Left renal pelvis (tissue), 4 donors: ENCODE measurements around the gene CPLX4. TPM values are rescaled to one million over a fixed set of nuclear protein-coding genes. Genes with fewer than 3 reads are reported as not detected.
A peak's percentile ranks its signal among the peaks of the same experiment; 100 is the strongest.

Experiments used
- DNase-seq, 4 donors: peaks; one replicate each; pipeline ENCODE4 v3.0.0-alpha.2; 2013; ENCODE audit warnings: low read depth in 4 of 4, low spot score in 3 of 4
- polyA plus RNA-seq, 4 donors: library from polyadenylated mRNA; unstranded; fragments of 120-200 nt; gene quantifications; one replicate each; pipeline ENCODE4 v1.2.1, GENCODE V29; 2013; ENCODE audit not compliant: insufficient read length in 4 of 4

CPLX4 gene
- polyA plus RNA-seq = under 1 TPM in 3 of 4 donors, not detected in 1; 0.08 to 0.27 (median 0.14) TPM

GRCh38 chr18:59318460-59319050 lies at the start of gene CPLX4:
CPLX4 (minus strand) TSS chr18:59318649; CDS start chr18:59318462, 187 bp downstream.
- DNase-seq = no peak

- DNase-seq = no peak
Measured at GRCh38 chr18:59360381-59360780, 41.9 kb upstream of the CPLX4 start.

- no peak for DNase-seq
Measured at GRCh38 chr18:59359576-59359952, 41.1 kb upstream of the CPLX4 start.

- peak; percentile 84 to 90 (median 88) for DNase-seq
Measured at GRCh38 chr18:59358712-59359575, 40.5 kb upstream of the CPLX4 start, which contains the start of gene LMAN1. LMAN1 (minus strand) TSS chr18:59359265; CDS start chr18:59359244, 21 bp downstream.

GRCh38 chr18:59358414-59358711 lies 39.9 kb upstream of the CPLX4 start:
- DNase-seq = peak in 2 of 4 donors; percentile 36 to 49

GRCh38 chr18:59357928-59358327 lies 39.5 kb upstream of the CPLX4 start:
- peak in 1 of 4 donors; percentile 12 for DNase-seq

GRCh38 chr18:59354731-59355130 lies 36.3 kb upstream of the CPLX4 start:
- no peak for DNase-seq

GRCh38 chr18:59353079-59353680 lies 34.7 kb upstream of the CPLX4 start:
- DNase-seq = no peak

- DNase-seq = no peak
Measured at GRCh38 chr18:59352250-59352855, 33.9 kb upstream of the CPLX4 start.

- no peak for DNase-seq
Measured at GRCh38 chr18:59345556-59345955, 27.1 kb upstream of the CPLX4 start.

- DNase-seq = no peak
Measured at GRCh38 chr18:59344996-59345395, 26.5 kb upstream of the CPLX4 start.

GRCh38 chr18:59343926-59344325 lies 25.5 kb upstream of the CPLX4 start:
- DNase-seq = no peak

GRCh38 chr18:59340817-59341216 lies 22.4 kb upstream of the CPLX4 start:
- DNase-seq = no peak

- DNase-seq = no peak
Measured at GRCh38 chr18:59340312-59340711, 21.9 kb upstream of the CPLX4 start.

GRCh38 chr18:59332986-59333385 lies 14.5 kb upstream of the CPLX4 start:
- no peak for DNase-seq

GRCh38 chr18:59328683-59329082 lies 10.2 kb upstream of the CPLX4 start:
- DNase-seq = no peak

- DNase-seq = no peak
Measured at GRCh38 chr18:59325965-59326364, 7.5 kb upstream of the CPLX4 start.

GRCh38 chr18:59324623-59324971 lies 6.1 kb upstream of the CPLX4 start:
- no peak for DNase-seq

GRCh38 chr18:59323931-59324622 lies 5.6 kb upstream of the CPLX4 start:
- DNase-seq = no peak

GRCh38 chr18:59311631-59312030 lies 6.8 kb downstream of the CPLX4 start:
- DNase-seq = no peak

GRCh38 chr18:59308938-59309260 lies 9.6 kb downstream of the CPLX4 start:
- DNase-seq = no peak
